ENCODE measurements around the gene SLC10A7.
A peak's percentile ranks its signal among the peaks of the same experiment; 100 is the strongest.

The SLC10A7 gene

GRCh38 chr4:146343776-146344175, 178.0 kb downstream of the SLC10A7 start:
- DNase-seq, result no peak

GRCh38 chr4:146343199-146343598, 178.5 kb downstream of the SLC10A7 start:
- no peak for DNase-seq

DNA sequence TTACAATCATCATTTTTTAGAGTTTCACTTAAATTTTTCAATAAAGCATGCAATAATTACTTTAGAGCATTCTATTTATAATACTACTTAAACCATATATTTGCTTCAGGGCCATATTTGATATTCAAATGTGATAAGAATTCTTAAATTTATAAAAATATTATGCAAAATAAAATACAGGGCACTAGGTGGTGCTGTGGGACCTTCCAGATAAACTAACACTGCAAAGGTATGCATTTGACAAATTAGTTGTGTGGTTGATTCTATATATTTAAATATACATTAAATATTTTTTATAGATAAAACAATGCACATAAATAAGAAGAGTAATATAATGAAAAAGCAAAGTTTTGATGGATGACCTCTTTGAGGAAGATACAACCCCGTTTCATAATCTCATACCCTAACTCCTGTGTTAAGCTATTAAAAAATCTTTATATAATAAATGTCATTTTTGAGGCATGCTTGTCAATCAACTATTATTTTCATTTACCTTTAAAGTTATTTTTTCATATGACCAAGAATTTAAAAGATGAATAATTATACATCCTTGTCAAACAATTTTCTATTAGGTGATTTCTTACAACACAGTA, 179.0 kb downstream of the SLC10A7 start:
- DNase-seq, result peak; percentile 21

- DNase-seq, result no peak
These were observed 180.9 kb downstream of the SLC10A7 start for GRCh38 chr4:146340798-146341197.

DNA sequence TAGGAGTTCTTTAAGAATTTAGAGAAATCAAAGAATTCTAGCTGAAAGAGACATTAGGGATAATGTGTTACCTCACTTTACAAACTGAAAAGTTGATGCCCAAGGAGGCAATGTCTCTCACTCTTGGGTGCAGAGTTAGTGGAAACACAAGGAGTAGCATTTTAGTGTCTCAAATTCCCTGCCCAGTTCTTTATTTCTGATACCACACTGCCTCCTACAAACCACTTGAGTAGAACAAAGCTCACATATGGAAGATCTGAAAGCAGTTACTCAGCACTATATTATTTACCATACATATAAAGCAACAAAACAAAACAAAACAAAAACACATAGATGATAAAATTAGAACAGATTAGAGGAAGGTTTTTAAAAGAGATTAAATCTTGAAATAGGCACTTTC, 183.2 kb downstream of the SLC10A7 start:
- no peak for DNase-seq

GRCh38 chr4:146336410-146336807, 185.3 kb downstream of the SLC10A7 start:
- no peak for DNase-seq

DNA sequence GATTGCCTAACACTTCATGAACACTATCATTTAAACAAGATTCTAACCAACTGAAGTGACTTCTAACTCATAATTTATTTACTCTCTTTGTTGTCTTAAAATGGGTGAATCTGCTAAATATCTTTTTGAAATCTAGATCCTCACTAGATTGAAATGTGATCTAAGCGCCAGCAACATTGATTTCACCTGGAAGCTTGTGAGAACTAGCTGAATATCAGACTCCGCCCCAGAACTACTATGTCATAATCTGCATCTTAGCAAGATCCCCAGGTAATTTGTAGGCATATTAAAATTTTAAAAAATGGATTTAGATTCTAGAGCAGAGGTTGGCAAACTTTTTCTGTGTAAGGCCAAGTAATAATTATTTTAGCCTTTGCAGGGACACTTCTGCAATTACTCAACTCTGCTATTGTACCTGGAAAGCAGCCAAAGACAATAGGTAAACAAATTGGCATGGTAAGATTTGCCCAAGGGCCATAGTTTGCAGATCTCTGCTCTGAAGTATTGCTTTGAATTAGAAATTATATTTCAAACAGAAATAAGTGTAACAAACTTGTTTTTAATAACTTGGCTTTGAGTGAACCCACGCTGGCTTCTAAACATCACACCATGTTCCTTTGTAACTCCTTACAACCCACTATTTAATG, 185.9 kb downstream of the SLC10A7 start:
- DNase-seq, result no peak

DNA sequence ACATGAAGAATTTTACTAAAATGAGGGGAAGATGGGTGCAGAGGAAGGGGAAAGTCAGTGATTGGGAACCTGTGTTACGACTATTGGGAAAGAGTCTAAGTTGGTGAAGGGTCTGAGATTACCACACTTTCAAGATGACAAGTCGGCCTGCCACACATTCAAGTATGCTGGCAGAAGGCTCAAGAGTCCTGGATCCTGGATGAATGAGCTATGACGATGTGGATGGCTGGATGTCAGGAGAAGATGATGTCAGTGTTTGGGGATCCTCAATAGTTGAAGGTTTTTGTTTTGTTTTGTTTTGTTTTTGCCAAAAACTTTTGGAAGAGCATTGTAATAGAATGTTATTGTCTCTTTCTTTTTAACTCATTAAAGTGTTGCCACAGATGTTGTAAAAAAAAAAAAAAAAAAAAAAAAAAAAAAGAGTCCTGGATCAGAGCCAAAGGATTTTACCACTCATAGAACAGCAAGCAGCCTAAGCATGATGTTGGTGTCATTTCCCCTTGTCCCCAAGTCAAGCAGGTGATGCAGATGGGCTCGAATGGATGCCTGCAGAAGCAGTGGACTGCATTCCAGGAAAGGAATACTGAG, 186.8 kb downstream of the SLC10A7 start:
- DNase-seq, result no peak

- no peak for DNase-seq
These were observed 187.9 kb downstream of the SLC10A7 start for GRCh38 chr4:146333895-146334262.

- no peak for DNase-seq
These were observed 188.4 kb downstream of the SLC10A7 start for GRCh38 chr4:146333187-146333894.

GRCh38 chr4:146330392-146330791, 191.3 kb downstream of the SLC10A7 start:
- no peak for DNase-seq

DNA sequence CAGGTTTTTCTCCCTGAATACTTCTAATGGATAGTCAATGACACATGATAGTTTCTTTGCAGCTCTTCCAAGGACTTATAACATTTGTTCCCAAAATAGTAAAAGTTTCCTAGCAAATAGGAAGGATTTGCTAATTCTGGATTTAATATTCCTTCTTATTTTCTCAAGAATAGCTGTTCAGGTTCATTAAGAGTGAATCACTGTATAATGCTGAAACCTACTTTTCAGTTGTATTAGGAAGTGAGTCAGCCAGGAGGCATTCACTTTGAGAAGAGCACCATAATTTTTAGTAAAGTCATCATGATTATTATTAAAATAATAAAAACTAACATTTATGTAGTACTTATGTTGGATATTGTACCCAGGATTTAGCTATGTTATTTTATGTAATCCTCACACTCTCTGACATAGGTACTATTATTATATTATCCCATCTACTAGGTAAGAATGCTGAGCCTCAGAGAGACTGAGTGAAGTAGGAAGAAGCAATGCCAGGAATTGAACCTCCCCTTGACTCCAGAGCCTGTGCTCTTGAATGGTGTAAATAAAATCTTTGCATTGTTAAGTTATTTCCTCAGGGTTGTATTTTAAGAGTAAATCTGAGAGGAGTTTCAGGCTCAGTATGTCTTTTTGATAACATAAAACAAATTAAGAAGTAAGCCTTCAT, 192.6 kb downstream of the SLC10A7 start:
- DNase-seq, result no peak

DNA sequence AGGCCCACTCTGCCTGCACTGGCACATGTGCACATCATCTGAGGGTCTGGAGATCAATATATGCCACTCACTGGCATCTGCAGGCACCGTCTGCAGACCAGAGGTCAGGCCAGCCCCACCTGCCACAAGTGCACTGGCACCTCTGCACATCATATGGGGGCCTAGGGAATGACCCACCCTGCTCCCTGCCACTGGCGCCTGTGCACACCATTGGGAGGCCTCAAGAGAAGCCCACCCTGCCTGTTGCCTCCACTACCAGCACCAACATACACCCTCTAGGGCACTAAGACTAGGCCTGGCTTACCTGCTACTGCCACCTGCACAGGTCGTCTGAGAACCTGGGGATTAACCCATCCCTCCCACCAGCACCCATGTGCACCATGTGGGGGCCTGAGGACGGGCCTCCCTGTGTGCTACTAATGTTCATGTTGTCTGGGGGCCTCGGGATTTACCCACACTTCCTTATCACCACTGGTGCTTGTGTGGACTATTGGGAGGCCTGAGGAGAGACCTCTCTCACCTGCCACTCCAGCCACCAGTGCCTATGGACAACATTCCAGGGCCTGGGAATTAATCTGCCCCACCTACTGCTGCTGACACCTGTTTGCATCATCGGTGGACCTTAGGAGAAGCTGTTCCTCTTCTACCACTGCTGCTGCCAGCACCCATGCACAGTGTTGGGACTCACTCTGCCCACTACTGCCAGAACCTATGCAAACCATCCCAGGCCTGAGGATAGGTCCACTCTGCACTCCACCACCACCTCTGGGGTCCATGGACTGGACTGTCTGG, 193.7 kb downstream of the SLC10A7 start:
- no peak for DNase-seq

DNA sequence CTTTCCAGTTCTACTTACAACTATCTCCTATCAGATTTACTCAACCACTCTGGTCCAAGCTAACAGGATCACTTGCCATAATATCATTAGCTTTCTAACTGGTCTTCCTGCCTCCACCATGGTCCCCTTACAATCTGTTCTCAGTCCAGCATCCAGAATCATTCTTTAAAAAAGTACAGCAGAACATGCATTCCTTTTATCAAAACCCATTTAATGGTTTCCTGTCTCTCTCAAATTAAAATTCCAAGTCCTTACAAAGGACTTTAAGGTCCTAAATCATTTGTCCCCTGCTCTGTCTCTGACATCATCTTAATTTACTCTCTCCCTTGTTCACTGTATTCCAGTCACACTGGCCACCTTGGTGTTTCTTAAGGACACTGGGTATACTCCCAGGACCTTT, 202.8 kb downstream of the SLC10A7 start:
- no peak for DNase-seq

DNA sequence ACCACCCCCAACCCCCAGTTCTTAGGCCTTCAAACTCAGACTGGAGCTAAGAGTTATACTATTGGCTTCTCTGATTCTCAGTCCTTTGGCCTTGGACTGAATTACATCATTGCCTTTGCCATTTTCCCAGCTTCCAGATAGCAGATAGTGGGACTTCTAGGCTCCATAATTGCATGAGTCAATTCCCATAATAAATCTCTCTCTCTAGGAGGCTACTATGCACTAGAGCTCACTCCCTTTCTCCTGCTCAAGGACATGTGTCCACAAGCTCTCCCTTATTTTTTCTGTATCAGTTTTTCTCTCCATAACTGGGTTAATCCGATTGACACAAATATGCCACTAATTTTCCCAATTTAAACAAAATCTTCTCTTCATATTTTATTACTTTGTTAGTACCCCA, 204.0 kb downstream of the SLC10A7 start:
- no peak for DNase-seq

DNA sequence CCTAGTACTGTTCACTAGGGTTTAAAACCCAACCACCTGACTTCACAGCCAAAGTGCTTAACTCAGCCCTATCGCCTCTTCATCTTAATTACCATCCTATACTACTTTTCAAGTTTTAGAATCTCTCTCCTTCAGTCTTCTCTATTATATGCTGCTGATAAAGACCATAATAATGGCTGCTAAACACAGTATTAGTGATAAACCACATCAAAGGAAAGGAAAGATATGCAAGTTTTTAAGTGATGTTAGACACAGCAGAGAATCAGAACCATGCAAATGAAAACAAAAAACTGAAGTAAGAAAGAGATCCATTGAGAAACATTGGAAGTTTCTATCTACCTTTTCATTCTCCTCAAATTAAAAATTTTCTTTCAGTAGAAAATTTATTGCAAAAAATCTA, 206.6 kb downstream of the SLC10A7 start:
- DNase-seq, result no peak

GRCh38 chr4:146311238-146311970, 210.3 kb downstream of the SLC10A7 start:
- DNase-seq, result no peak

- no peak for DNase-seq
These were observed 211.3 kb downstream of the SLC10A7 start for GRCh38 chr4:146310319-146311021.

DNA sequence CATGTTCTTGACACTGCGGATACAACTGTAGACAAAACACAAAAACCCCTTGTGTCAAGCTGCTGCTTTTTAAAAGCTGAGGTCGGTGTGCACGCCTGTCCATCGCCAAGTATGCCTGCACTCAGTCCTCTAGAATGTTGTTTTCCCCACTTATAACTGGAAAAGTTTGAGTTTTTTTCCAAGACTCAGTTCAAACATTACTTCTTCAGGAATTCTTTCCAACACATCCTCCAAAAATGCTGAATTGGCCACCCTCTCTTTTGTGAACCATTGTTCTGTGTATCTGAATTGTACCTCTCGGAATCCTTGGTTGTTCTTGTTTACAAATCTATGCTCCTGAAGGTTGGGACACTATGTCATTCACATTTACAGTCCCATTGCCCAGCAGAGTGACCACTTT, 212.8 kb downstream of the SLC10A7 start:
- DNase-seq, result no peak

DNA sequence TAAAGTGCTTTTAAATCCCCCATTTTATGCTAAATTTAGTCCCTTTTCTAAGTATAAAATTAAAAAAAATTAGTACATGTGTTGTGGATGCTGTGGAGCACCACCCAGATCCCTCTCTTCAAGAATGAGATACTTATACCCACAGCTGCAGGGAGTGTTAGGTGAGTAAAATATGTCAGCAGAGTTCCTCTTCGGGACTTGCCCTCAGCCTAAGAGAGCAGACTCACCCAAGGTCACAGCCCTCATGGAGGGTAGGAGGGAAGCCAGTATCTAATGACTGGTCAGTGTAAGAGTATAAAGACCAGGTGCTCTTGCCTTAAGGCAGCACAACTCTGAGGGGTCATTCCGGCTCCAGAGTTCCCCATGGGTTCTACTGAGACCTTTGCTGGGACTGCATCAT, 218.9 kb downstream of the SLC10A7 start:
- no peak for DNase-seq

DNA sequence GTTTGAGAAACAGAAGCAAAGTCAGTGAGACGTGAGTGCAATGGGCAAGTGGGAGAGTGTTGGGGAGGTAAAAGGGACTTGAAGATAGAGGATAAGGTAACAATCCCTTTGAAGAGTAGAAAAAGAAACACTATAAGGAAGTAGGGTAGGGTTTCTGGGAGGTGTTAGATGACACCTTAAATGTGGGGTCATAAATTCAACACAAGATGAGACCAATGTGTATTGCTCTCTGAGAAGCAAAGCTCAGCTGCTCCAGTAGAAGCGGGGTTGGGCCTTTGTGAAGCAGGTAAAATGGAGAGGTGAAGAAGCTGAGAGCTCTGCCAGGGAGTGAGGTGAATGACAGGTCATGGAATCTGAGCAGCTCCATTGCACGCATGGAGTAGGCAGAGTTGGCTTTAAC, 222.1 kb downstream of the SLC10A7 start:
- no peak for DNase-seq
